Loucy (cell line): ENCODE data around the gene EXTL1.
A peak's percentile ranks its signal among the peaks of the same experiment; 100 is the strongest.

Experiments used
- CTCF ChIP-seq: fragments of 200-600 bp; sonication (generic); conservative IDR thresholded peaks from 2 replicates; pipeline ENCODE4 v1.5.1; 2014; ENCODE audit warnings: mild to moderate bottlenecking, antibody characterized with exemption, low read length
- EZH2phosphoT487 ChIP-seq: fragments of 200-600 bp; IDR thresholded peaks from 2 replicates; pipeline ENCODE4 v1.6.1; 2018; ENCODE audit warnings: antibody characterized with exemption, mild to moderate bottlenecking, moderate library complexity, borderline replicate concordance

GRCh38 chr1:26029864-26030481, 8.4 kb downstream of the EXTL1 start:
- TF ChIP-seq CTCF (peak; percentile 57), EZH2phosphoT487 (no peak)
